ENCODE results near the gene WARS2. TPM values are rescaled to one million over a fixed set of nuclear protein-coding genes. Genes with fewer than 3 reads are reported as not detected.

The WARS2 gene
- total RNA-seq, 1 experiment from 2014 or later, result 17.6 TPM

GRCh38 chr1:119186471-119186870 lies 46.0 kb upstream of the WARS2 start:
- intact Hi-C loops (cut with micrococcal nuclease; ENCODE audit: unreplicated experiment), result no loop called here
- ChIA-PET CTCF (no interaction called here), POLR2A (ENCODE audit: unreplicated experiment) (no interaction called here)
- BruUV-seq (replicated peaks), result no TSS peak
- no peaks in the 10 kb centered on the region for H3K79me2 ChIP-seq (ENCODE audit: low read depth)
- TF ChIP-seq EZH2 (IDR thresholded peaks at IDR 0.05; ENCODE audit: low read depth), result no peak
- TF ChIP-seq, protein P1, sequence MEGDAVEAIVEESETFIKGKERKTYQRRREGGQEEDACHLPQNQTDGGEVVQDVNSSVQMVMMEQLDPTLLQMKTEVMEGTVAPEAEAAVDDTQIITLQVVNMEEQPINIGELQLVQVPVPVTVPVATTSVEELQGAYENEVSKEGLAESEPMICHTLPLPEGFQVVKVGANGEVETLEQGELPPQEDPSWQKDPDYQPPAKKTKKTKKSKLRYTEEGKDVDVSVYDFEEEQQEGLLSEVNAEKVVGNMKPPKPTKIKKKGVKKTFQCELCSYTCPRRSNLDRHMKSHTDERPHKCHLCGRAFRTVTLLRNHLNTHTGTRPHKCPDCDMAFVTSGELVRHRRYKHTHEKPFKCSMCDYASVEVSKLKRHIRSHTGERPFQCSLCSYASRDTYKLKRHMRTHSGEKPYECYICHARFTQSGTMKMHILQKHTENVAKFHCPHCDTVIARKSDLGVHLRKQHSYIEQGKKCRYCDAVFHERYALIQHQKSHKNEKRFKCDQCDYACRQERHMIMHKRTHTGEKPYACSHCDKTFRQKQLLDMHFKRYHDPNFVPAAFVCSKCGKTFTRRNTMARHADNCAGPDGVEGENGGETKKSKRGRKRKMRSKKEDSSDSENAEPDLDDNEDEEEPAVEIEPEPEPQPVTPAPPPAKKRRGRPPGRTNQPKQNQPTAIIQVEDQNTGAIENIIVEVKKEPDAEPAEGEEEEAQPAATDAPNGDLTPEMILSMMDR (conservative IDR thresholded peaks at IDR 0.05), result no peak
- no peak for DNase-seq
- H3K36me3 ChIP-seq (ENCODE audit: low read depth), result no peaks in the 10 kb centered on the region
- no peak overlapping the region for H2AFZ ChIP-seq
- no peak overlapping the region for H3K4me3 ChIP-seq
- H3K9me3 ChIP-seq (ENCODE audit: insufficient read depth, low read depth), result no peaks in the 10 kb centered on the region
- H3K9me2 ChIP-seq (ENCODE audit: insufficient read depth), result no peaks in the 10 kb centered on the region
- H3K27ac ChIP-seq, result no peak overlapping the region
- no peaks in the 10 kb centered on the region for H3K27me3 ChIP-seq (ENCODE audit: insufficient read depth, low read depth)
- no peaks in the 10 kb centered on the region for H3K4me1 ChIP-seq (replicated peaks; ENCODE audit: insufficient read depth)
- H3F3A ChIP-seq (ENCODE audit: insufficient read depth, low read depth), result no peaks in the 10 kb centered on the region
- H3K4me2 ChIP-seq, result no peak overlapping the region
- H4K20me1 ChIP-seq (ENCODE audit: insufficient read depth), result no peaks in the 10 kb centered on the region

GRCh38 chr1:119184972-119185371 lies 44.5 kb upstream of the WARS2 start:
- CTCF ChIA-PET, result no interaction called here
- DNase-seq, result no peak

GRCh38 chr1:119181218-119181617 lies 40.8 kb upstream of the WARS2 start:
- H3K27me3 ChIP-seq (ENCODE audit: insufficient read depth, low read depth), result no peaks in the 10 kb centered on the region
- no peaks in the 10 kb centered on the region for H3K9me2 ChIP-seq (ENCODE audit: insufficient read depth)
- intact Hi-C loops (cut with micrococcal nuclease; ENCODE audit: unreplicated experiment), result no loop called here
- H2AFZ ChIP-seq, result no peak overlapping the region
- no peak overlapping the region for H3K4me3 ChIP-seq
- ChIA-PET POLR2A (ENCODE audit: unreplicated experiment) (no interaction called here), CTCF (no interaction called here)
- H3K4me1 ChIP-seq (replicated peaks; ENCODE audit: insufficient read depth), result peaks cover 10% of the 10 kb centered on the region; the same call in 1 of the 2 replicates
- no peak for DNase-seq
- no TSS peak for BruUV-seq (replicated peaks)
- no peaks in the 10 kb centered on the region for H3K36me3 ChIP-seq (ENCODE audit: low read depth)
- no peak overlapping the region for H3K27ac ChIP-seq
- TF ChIP-seq, protein P1 (conservative IDR thresholded peaks at IDR 0.05), result no peak
- TF ChIP-seq EZH2 (IDR thresholded peaks at IDR 0.05; ENCODE audit: low read depth), result no peak
- no peaks in the 10 kb centered on the region for H3K9me3 ChIP-seq (ENCODE audit: insufficient read depth, low read depth)
- no peak overlapping the region for H3K4me2 ChIP-seq
- no peaks in the 10 kb centered on the region for H4K20me1 ChIP-seq (ENCODE audit: insufficient read depth)
- H3F3A ChIP-seq (ENCODE audit: insufficient read depth, low read depth), result no peaks in the 10 kb centered on the region
- H3K79me2 ChIP-seq (ENCODE audit: low read depth), result no peaks in the 10 kb centered on the region

More at GRCh38 chr1:119184972-119185371, 44.5 kb upstream of the WARS2 start:
- no peaks in the 10 kb centered on the region for H3K9me3 ChIP-seq (ENCODE audit: insufficient read depth, low read depth)
- no peaks in the 10 kb centered on the region for H3K36me3 ChIP-seq (ENCODE audit: low read depth)
- H3K4me2 ChIP-seq, result no peak overlapping the region
- POLR2A ChIA-PET (ENCODE audit: unreplicated experiment), result no interaction called here
- no TSS peak for BruUV-seq (replicated peaks)
- H3F3A ChIP-seq (ENCODE audit: insufficient read depth, low read depth), result no peaks in the 10 kb centered on the region
- no peak overlapping the region for H2AFZ ChIP-seq
- intact Hi-C loops (cut with micrococcal nuclease; ENCODE audit: unreplicated experiment), result no loop called here
- H3K27me3 ChIP-seq (ENCODE audit: insufficient read depth, low read depth), result no peaks in the 10 kb centered on the region
- H3K9me2 ChIP-seq (ENCODE audit: insufficient read depth), result no peaks in the 10 kb centered on the region
- H4K20me1 ChIP-seq (ENCODE audit: insufficient read depth), result no peaks in the 10 kb centered on the region
- no peaks in the 10 kb centered on the region for H3K4me1 ChIP-seq (replicated peaks; ENCODE audit: insufficient read depth)
- no peak overlapping the region for H3K4me3 ChIP-seq
- TF ChIP-seq, protein P1 (conservative IDR thresholded peaks at IDR 0.05), result peak; percentile 46; the same call in 1 of the 2 replicates
- TF ChIP-seq EZH2 (IDR thresholded peaks at IDR 0.05; ENCODE audit: low read depth), result no peak
- H3K27ac ChIP-seq, result no peak overlapping the region
- no peaks in the 10 kb centered on the region for H3K79me2 ChIP-seq (ENCODE audit: low read depth)

All from PC-9 (cell line).